Mucosa of descending colon (tissue), 3 donors: ENCODE data around the gene CHD6. TPM values are rescaled to one million over a fixed set of nuclear protein-coding genes. Genes with fewer than 3 reads are reported as not detected.
A peak's percentile ranks its signal among the peaks of the same experiment; 100 is the strongest.

Source experiments
- ATAC-seq: fragments of 200-7000 bp; cut with Tn5 transposase; one replicate; pipeline ENCODE4 v1.9.1; 2020; ENCODE audit warnings: mild to moderate bottlenecking, moderate library complexity
- DNase-seq, 3 donors: peaks; one replicate each; pipeline ENCODE4 v3.0.0-alpha.2; 2020
- H3K36me3 ChIP-seq: fragments of 200-600 bp; one replicate; pipeline ENCODE4 v1.8.0; 2021; ENCODE audit warnings: low read depth, mild to moderate bottlenecking
- H3K4me1 ChIP-seq: fragments of 200-600 bp; one replicate; pipeline ENCODE4 v1.8.0; 2021; ENCODE audit warnings: low read depth, mild to moderate bottlenecking
- H3K4me3 ChIP-seq: fragments of 200-600 bp; one replicate; pipeline ENCODE4 v1.8.0; 2021; ENCODE audit warnings: mild to moderate bottlenecking
- H3K9me3 ChIP-seq: fragments of 200-600 bp; one replicate; pipeline ENCODE4 v1.8.0; 2021; ENCODE audit warnings: mild to moderate bottlenecking
- CTCF ChIP-seq: fragments of 200-600 bp; IDR thresholded peaks from one replicate; pipeline ENCODE4 v1.8.0; 2022; ENCODE audit warnings: antibody characterized with exemption, mild to moderate bottlenecking
- intact Hi-C, 2 donors: fragments of 100-400 bp; cut with DNase I in 1 of 2; cut with micrococcal nuclease in 1 of 2; formaldehyde crosslinking; loops; one replicate each; pipeline versions ENCODE4 v1.11.0 to v1.11.1; 2022; cut with DNase I, micrococcal nuclease
- total RNA-seq, 3 donors: library from RNA; stranded (reverse); fragmentation: NEBNext Ultra II Directional in 2 of 3; extraction: Animal tissue kit (Norgen Biotek cat#: 25700) in 2 of 3; gene quantifications; one replicate each; pipeline versions ENCODE4 v1.2.1 to v1.2.4, GENCODE V29; 2021 to 2023
- donor health status: DM: no; HTN: no; CAD: no; lungs with moderate emphysema.
- donor health status: DM: no; HTN: no; CAD: no.
- donor health status: DM: no; HTN: yes; CAD: no.

The CHD6 gene
- total RNA-seq, 3 donors from 2014 or later: 33.8 to 53.6 (median 43.8) TPM

- no peak overlapping the region for H3K4me3 ChIP-seq
- ATAC-seq (no peak), DNase-seq (peak in 1 of 3 donors; percentile 26)
- H3K4me1 ChIP-seq: peaks cover 6% of the 10 kb centered on the region
- no peaks in the 10 kb centered on the region for H3K9me3 ChIP-seq
- intact Hi-C loops: no loop called here
- TF ChIP-seq CTCF: no peak
- H3K36me3 ChIP-seq: no peaks in the 10 kb centered on the region
These were observed 253.0 kb downstream of the CHD6 start for GRCh38 chr20:41364967-41365765.

GRCh38 chr20:41364236-41364855 is 253.8 kb downstream of the CHD6 start:
- DNase-seq (peak in 1 of 3 donors; percentile 31), ATAC-seq (no peak)
- H3K4me3 ChIP-seq: no peak overlapping the region
- peaks cover 6% of the 10 kb centered on the region for H3K4me1 ChIP-seq
- intact Hi-C loops: no loop called here
- no peaks in the 10 kb centered on the region for H3K36me3 ChIP-seq
- H3K9me3 ChIP-seq: no peaks in the 10 kb centered on the region
- TF ChIP-seq CTCF: no peak

- Histone ChIP-seq H3K9me3 (no peaks in the 10 kb centered on the region), H3K36me3 (no peaks in the 10 kb centered on the region), H3K4me1 (peaks cover 6% of the 10 kb centered on the region), H3K4me3 (no peak overlapping the region)
- intact Hi-C loops: no loop called here
- TF ChIP-seq CTCF: no peak
- peak in 1 of 3 donors; percentile 25 for DNase-seq
- ATAC-seq: no peak
These were observed 254.6 kb downstream of the CHD6 start for GRCh38 chr20:41363601-41364000.

- DNase-seq (no peak), ATAC-seq (no peak)
- no peaks in the 10 kb centered on the region for H3K9me3 ChIP-seq
- H3K4me1 ChIP-seq: peaks cover 6% of the 10 kb centered on the region
- H3K36me3 ChIP-seq: no peaks in the 10 kb centered on the region
- no peak for TF ChIP-seq CTCF
- H3K4me3 ChIP-seq: no peak overlapping the region
- intact Hi-C loops: no loop called here
These were observed 255.4 kb downstream of the CHD6 start for GRCh38 chr20:41362748-41363140.

- intact Hi-C loops: no loop called here
- DNase-seq: peak in 2 of 3 donors; percentile 31 to 51
- Histone ChIP-seq H3K36me3 (no peaks in the 10 kb centered on the region), H3K4me1 (peaks cover 6% of the 10 kb centered on the region), H3K9me3 (no peaks in the 10 kb centered on the region), H3K4me3 (no peak overlapping the region)
- ATAC-seq: peak; percentile 10
- no peak for TF ChIP-seq CTCF
These were observed 256.1 kb downstream of the CHD6 start for GRCh38 chr20:41361757-41362747.
